Measurements from ENCODE around the gene MYO18B.

DNA sequence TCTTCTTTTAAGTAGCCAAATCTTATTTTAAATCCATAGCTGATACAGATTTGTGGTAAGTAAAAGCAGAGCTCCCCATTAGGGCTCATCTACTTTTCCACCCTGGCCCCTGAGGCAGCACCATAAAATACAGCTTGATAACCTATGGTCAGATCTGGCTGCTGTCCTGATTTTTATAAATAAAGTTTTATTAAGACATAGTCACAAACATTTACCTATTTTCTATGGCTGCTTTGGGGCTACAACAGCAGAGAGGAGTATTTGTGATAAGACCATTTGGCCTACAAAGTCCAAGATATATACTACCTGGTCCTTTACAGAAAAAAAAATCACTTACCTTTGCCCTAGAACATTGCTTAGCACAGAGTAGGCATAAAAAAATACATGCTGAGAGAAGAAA is 227.3 kb downstream of the MYO18B start:
- TF ChIP-seq, protein P1, sequence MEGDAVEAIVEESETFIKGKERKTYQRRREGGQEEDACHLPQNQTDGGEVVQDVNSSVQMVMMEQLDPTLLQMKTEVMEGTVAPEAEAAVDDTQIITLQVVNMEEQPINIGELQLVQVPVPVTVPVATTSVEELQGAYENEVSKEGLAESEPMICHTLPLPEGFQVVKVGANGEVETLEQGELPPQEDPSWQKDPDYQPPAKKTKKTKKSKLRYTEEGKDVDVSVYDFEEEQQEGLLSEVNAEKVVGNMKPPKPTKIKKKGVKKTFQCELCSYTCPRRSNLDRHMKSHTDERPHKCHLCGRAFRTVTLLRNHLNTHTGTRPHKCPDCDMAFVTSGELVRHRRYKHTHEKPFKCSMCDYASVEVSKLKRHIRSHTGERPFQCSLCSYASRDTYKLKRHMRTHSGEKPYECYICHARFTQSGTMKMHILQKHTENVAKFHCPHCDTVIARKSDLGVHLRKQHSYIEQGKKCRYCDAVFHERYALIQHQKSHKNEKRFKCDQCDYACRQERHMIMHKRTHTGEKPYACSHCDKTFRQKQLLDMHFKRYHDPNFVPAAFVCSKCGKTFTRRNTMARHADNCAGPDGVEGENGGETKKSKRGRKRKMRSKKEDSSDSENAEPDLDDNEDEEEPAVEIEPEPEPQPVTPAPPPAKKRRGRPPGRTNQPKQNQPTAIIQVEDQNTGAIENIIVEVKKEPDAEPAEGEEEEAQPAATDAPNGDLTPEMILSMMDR (IDR thresholded peaks at IDR 0.05; ENCODE audit: insufficient read depth, low read length, poor library complexity, severe bottlenecking) = no peak
- TF ChIP-seq EZH2phosphoT487 (conservative IDR thresholded peaks at IDR 0.05; ENCODE audit: low read length) = no peak

All from SU-DHL-6 (cell line).